HG02571 (cell line): ENCODE measurements around the gene CBLN1.
"Not testable (repeated sequence)": the region's sequence is repeated elsewhere in the genome, so short reads cannot be mapped to it uniquely, and the experiment has no call there.

Experiments
- ATAC-seq: cut with Tn5 transposase; IDR thresholded peaks from one replicate; pipeline ENCODE4 v1.9.1; 2021; ENCODE audit warnings: mild to moderate bottlenecking, moderate library complexity; ENCODE audit not compliant: unreplicated experiment

CBLN1 gene

GRCh38 chr16:49277766-49278566 is 3.7 kb downstream of the CBLN1 start:
- no peak for ATAC-seq

GRCh38 chr16:49277386-49277742 is 4.3 kb downstream of the CBLN1 start:
- no peak for ATAC-seq

GRCh38 chr16:49276646-49277385 is 4.8 kb downstream of the CBLN1 start:
- ATAC-seq = no peak

GRCh38 chr16:49275870-49276269 is 5.8 kb downstream of the CBLN1 start:
- no peak for ATAC-seq

- no peak for ATAC-seq
Measured at GRCh38 chr16:49275050-49275730, 6.4 kb downstream of the CBLN1 start.

- no peak for ATAC-seq
Measured at GRCh38 chr16:49274591-49274990, 7.0 kb downstream of the CBLN1 start.

- no peak for ATAC-seq
Measured at GRCh38 chr16:49273771-49274170, 7.9 kb downstream of the CBLN1 start.

- no peak for ATAC-seq
Measured at GRCh38 chr16:49271363-49271762, 10.3 kb downstream of the CBLN1 start.

- ATAC-seq = no peak
Measured at GRCh38 chr16:49269201-49269600, 12.4 kb downstream of the CBLN1 start.

GRCh38 chr16:49268667-49269066 is 13.0 kb downstream of the CBLN1 start:
- no peak for ATAC-seq

GRCh38 chr16:49262501-49262900 is 19.1 kb downstream of the CBLN1 start:
- no peak for ATAC-seq

GRCh38 chr16:49261930-49262329 is 19.7 kb downstream of the CBLN1 start:
- no peak for ATAC-seq

GRCh38 chr16:49260956-49261530 is 20.6 kb downstream of the CBLN1 start:
- ATAC-seq = no peak

GRCh38 chr16:49260253-49260652 is 21.4 kb downstream of the CBLN1 start:
- ATAC-seq = no peak

- no peak for ATAC-seq
Measured at GRCh38 chr16:49259330-49259729, 22.3 kb downstream of the CBLN1 start.

- no peak for ATAC-seq
Measured at GRCh38 chr16:49250689-49251088, 30.9 kb downstream of the CBLN1 start.

GRCh38 chr16:49248227-49248626 is 33.4 kb downstream of the CBLN1 start:
- ATAC-seq = no peak

GRCh38 chr16:49236216-49236615 is 45.4 kb downstream of the CBLN1 start:
- no peak for ATAC-seq

- ATAC-seq = not testable (repeated sequence)
Measured at GRCh38 chr16:49228335-49228734, 53.3 kb downstream of the CBLN1 start.
